Measurements from ENCODE around the gene AGTR1. TPM values are rescaled to one million over a fixed set of nuclear protein-coding genes. Genes with fewer than 3 reads are reported as not detected.
"Not testable (repeated sequence)": the region's sequence is repeated elsewhere in the genome, so short reads cannot be mapped to it uniquely, and the experiment has no call there.

Gene AGTR1
- total RNA-seq, 1 donor from 2014 or later = not detected

DNA sequence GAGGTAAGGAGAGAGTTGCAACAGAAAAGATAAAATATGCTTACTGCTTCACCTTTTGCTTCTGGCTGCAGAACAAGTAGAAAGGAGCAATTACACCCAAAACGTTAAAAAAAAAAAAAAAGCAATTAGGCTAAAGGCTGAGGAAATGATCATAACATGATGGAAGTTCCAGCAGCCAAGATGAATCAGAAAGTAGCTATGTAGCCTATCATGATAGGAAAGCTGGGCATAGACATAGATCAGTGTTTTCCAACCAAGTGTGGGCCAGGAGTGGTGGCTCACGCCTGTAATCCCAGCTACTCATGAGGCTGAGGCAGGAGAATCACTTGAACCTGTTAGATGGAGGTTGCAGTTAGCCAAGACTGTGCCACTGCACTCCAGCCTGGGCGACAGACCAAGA lies 52.6 kb downstream of the AGTR1 start:
- H3K27me3 ChIP-seq = no peaks in the 10 kb centered on the region

DNA sequence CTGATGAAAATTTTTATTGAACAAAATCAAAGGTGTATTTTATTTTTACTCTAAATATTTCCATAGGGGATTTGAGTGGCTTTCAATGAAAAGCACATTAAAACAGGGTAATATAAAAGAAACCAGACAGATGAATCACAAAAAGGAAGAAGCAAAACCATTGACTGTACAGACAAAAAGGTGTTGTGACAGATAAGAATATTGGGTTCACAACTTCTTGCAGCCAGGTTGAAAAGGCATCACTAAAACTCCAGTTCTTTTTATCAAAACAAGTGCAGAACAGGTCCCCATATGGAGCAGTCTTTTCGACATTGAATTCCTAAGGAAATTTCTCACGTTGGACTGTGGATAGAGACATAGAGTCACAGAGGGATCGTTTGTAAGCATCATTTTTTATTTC lies 53.8 kb downstream of the AGTR1 start:
- H3K4me1 ChIP-seq = peaks cover under 1% of the 10 kb centered on the region
- no peaks in the 10 kb centered on the region for H3K79me2 ChIP-seq (ENCODE audit: low read depth)
- H3K9ac ChIP-seq = no peak overlapping the region
- H3K27me3 ChIP-seq = no peaks in the 10 kb centered on the region
- Mint-ChIP-seq H3K27me3 (ENCODE audit: insufficient read depth, low read depth) (peaks cover 3% of the 10 kb centered on the region), H3K4me3 (no peak overlapping the region), H3K27ac (no peak overlapping the region), H3K4me1 (peaks cover 4% of the 10 kb centered on the region), H3K9me3 (peaks cover 5% of the 10 kb centered on the region), H3K36me3 (no peaks in the 10 kb centered on the region)
- H3K9me3 ChIP-seq (ENCODE audit: low read depth) = no peaks in the 10 kb centered on the region
- TF ChIP-seq EZH2phosphoT487 (IDR thresholded peaks at IDR 0.05) (no peak), EZH2 (IDR thresholded peaks at IDR 0.05) (no peak)
- TF ChIP-seq, protein P1, sequence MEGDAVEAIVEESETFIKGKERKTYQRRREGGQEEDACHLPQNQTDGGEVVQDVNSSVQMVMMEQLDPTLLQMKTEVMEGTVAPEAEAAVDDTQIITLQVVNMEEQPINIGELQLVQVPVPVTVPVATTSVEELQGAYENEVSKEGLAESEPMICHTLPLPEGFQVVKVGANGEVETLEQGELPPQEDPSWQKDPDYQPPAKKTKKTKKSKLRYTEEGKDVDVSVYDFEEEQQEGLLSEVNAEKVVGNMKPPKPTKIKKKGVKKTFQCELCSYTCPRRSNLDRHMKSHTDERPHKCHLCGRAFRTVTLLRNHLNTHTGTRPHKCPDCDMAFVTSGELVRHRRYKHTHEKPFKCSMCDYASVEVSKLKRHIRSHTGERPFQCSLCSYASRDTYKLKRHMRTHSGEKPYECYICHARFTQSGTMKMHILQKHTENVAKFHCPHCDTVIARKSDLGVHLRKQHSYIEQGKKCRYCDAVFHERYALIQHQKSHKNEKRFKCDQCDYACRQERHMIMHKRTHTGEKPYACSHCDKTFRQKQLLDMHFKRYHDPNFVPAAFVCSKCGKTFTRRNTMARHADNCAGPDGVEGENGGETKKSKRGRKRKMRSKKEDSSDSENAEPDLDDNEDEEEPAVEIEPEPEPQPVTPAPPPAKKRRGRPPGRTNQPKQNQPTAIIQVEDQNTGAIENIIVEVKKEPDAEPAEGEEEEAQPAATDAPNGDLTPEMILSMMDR (IDR thresholded peaks at IDR 0.05) = no peak
- H4K20me1 ChIP-seq (ENCODE audit: low read depth) = no peaks in the 10 kb centered on the region
- H3K4me2 ChIP-seq = no peak overlapping the region
- H2AFZ ChIP-seq (replicated peaks) = no peak overlapping the region
- no peak overlapping the region for H3K4me3 ChIP-seq
- H3K27ac ChIP-seq = no peak overlapping the region
- H3F3A ChIP-seq (ENCODE audit: low read depth) = no peaks in the 10 kb centered on the region
- no peak for DNase-seq (ENCODE audit: low spot score)
- no peaks in the 10 kb centered on the region for H3K36me3 ChIP-seq

More for the DNA sequence above, 52.6 kb downstream of the AGTR1 start:
- Histone ChIP-seq H3K4me2 (no peak overlapping the region), H3K27ac (no peak overlapping the region), H3K9ac (no peak overlapping the region), H4K20me1 (ENCODE audit: low read depth) (no peaks in the 10 kb centered on the region), H3K4me3 (no peak overlapping the region), H3K79me2 (ENCODE audit: low read depth) (no peaks in the 10 kb centered on the region), H2AFZ (replicated peaks) (no peak overlapping the region), H3K9me3 (ENCODE audit: low read depth) (no peaks in the 10 kb centered on the region), H3K36me3 (no peaks in the 10 kb centered on the region), H3K4me1 (no peaks in the 10 kb centered on the region), H3F3A (ENCODE audit: low read depth) (no peaks in the 10 kb centered on the region)
- Mint-ChIP-seq H3K27me3 (ENCODE audit: insufficient read depth, low read depth) (peaks cover 3% of the 10 kb centered on the region), H3K27ac (no peak overlapping the region), H3K9me3 (peaks cover 5% of the 10 kb centered on the region), H3K4me3 (no peak overlapping the region), H3K36me3 (no peaks in the 10 kb centered on the region), H3K4me1 (peaks cover 2% of the 10 kb centered on the region)
- TF ChIP-seq, protein P1 (IDR thresholded peaks at IDR 0.05) = no peak
- no peak for DNase-seq (ENCODE audit: low spot score)

DNA sequence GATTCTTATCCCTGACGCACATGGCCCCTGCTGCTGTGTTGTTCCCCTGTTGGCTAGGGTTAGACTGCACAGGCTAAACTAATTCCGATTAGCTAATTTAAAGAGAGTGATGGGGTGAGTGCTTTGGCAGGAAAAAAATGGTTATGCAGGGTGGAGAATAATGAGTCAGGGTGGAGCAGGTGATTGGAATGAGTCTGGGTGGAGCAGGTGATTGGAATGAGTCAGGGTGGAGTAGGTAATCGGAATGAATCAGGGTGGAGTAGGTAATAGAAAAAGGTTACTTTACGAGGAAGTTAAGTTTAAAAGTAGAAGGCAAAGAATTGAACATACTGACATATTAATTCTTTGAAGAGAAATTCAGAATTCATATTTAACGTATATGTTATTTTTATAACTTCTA lies 55.7 kb downstream of the AGTR1 start:
- H3K4me1 Mint-ChIP-seq = peaks cover 15% of the 10 kb centered on the region
- H3K36me3 ChIP-seq; H3K9me3 ChIP-seq (ENCODE audit: low read depth); H3K36me3 Mint-ChIP-seq; H4K20me1 ChIP-seq (ENCODE audit: low read depth); H3K27me3 ChIP-seq; H3K9me3 Mint-ChIP-seq; H3K27ac Mint-ChIP-seq; H3K79me2 ChIP-seq (ENCODE audit: low read depth); H2AFZ ChIP-seq (replicated peaks); H3F3A ChIP-seq (ENCODE audit: low read depth); H3K27ac ChIP-seq; H3K27me3 Mint-ChIP-seq (ENCODE audit: insufficient read depth, low read depth); H3K9ac ChIP-seq; H3K4me3 ChIP-seq; DNase-seq (ENCODE audit: low spot score); H3K4me3 Mint-ChIP-seq; H3K4me2 ChIP-seq: not testable (repeated sequence)
- H3K4me1 ChIP-seq = peaks cover 18% of the 10 kb centered on the region

DNA sequence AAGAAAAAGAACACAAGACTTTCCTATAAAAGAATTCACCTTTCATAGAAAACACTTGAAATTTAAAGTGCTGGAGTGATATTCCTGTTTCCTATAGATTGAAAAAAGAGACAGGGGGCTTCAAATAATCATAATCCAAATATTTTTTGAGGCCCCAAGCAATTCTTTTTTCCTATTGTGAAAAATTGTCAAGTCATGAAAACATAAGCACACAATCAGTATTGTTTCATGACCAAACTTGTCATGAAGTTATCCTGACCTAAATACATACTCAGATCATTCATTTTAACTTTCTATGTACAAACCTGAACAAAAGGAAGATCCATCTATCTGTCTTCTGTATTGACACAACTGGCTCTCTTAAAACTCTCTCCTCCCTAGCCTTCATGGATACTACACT lies 57.9 kb downstream of the AGTR1 start:
- Histone ChIP-seq H4K20me1 (ENCODE audit: low read depth) (no peaks in the 10 kb centered on the region), H3K9ac (no peak overlapping the region), H3K79me2 (ENCODE audit: low read depth) (no peaks in the 10 kb centered on the region), H3F3A (ENCODE audit: low read depth) (peaks cover 4% of the 10 kb centered on the region), H3K4me1 (peaks cover 23% of the 10 kb centered on the region), H3K9me3 (ENCODE audit: low read depth) (no peaks in the 10 kb centered on the region), H2AFZ (replicated peaks) (peak overlapping the region; percentile 13), H3K4me2 (no peak overlapping the region), H3K27me3 (no peaks in the 10 kb centered on the region), H3K4me3 (no peak overlapping the region), H3K27ac (no peak overlapping the region), H3K36me3 (no peaks in the 10 kb centered on the region)
- DNase-seq (ENCODE audit: low spot score) = no peak
- peaks cover 3% of the 10 kb centered on the region for H3K27me3 Mint-ChIP-seq (ENCODE audit: insufficient read depth, low read depth)
- no peaks in the 10 kb centered on the region for H3K36me3 Mint-ChIP-seq
- peaks cover 16% of the 10 kb centered on the region for H3K4me1 Mint-ChIP-seq
- no peak overlapping the region for H3K4me3 Mint-ChIP-seq
- peaks cover 5% of the 10 kb centered on the region for H3K9me3 Mint-ChIP-seq
- TF ChIP-seq EZH2 (IDR thresholded peaks at IDR 0.05) (no peak), EZH2phosphoT487 (IDR thresholded peaks at IDR 0.05) (no peak)
- TF ChIP-seq, protein P1 (IDR thresholded peaks at IDR 0.05) = no peak
- no peak overlapping the region for H3K27ac Mint-ChIP-seq

Data from neural progenitor cell (in vitro differentiated cells).